Brain microvascular endothelial cell (primary cell): Measurements from ENCODE around the gene EML1.
A peak's percentile ranks its signal among the peaks of the same experiment; 100 is the strongest.

ENCODE experiments used
- DNase-seq: peaks from one replicate; pipeline ENCODE4 v3.0.0-alpha.2; 2020
- H3K27ac ChIP-seq: fragments of 250-450 bp; sonication (Bioruptor Pico); 2 replicates; pipeline ENCODE4 v1.5.1; 2020; ENCODE audit warnings: mild to moderate bottlenecking, moderate library complexity
- H3K27me3 ChIP-seq: fragments of 250-450 bp; sonication (Bioruptor Pico); replicated peaks from 2 replicates; pipeline ENCODE4 v1.5.1; 2020; ENCODE audit warnings: mild to moderate bottlenecking
- H3K36me3 ChIP-seq: fragments of 250-450 bp; sonication (Bioruptor Pico); replicated peaks from 2 replicates; pipeline ENCODE4 v1.5.1; 2020; ENCODE audit warnings: mild to moderate bottlenecking
- H3K4me3 ChIP-seq: 2 replicates; pipeline ENCODE4 v1.5.1; 2011; ENCODE audit warnings: low read depth, mild to moderate bottlenecking, control low read depth, low read length, moderate library complexity
- CTCF ChIP-seq: IDR thresholded peaks from 2 replicates; pipeline ENCODE4 v1.5.1; 2011; ENCODE audit warnings: low read depth, mild to moderate bottlenecking, moderate library complexity, low read length, control low read depth, inconsistent platforms; ENCODE audit errors: missing control alignments
- in situ Hi-C: cut with HindIII; loops from 2 replicates; pipeline ENCODE4 v1.10.0; 2017; ENCODE audit warnings: low sequenced_read_pairs, low pct_ligation_motif_present

EML1 gene

GRCh38 chr14:99775351-99775750, 17.9 kb upstream of the EML1 start:
- H3K27me3 ChIP-seq, result no peaks in the 10 kb centered on the region
- DNase-seq, result no peak
- H3K27ac ChIP-seq, result no peak overlapping the region
- H3K36me3 ChIP-seq, result no peaks in the 10 kb centered on the region
- in situ Hi-C loops, result no loop called here
- TF ChIP-seq CTCF, result no peak
- no peak overlapping the region for H3K4me3 ChIP-seq

GRCh38 chr14:99777951-99778350, 15.3 kb upstream of the EML1 start:
- in situ Hi-C loops, result no loop called here
- no peak for TF ChIP-seq CTCF
- Histone ChIP-seq H3K36me3 (no peaks in the 10 kb centered on the region), H3K27me3 (no peaks in the 10 kb centered on the region), H3K27ac (no peak overlapping the region), H3K4me3 (no peak overlapping the region)
- DNase-seq, result no peak

- no peak overlapping the region for H3K4me3 ChIP-seq
- in situ Hi-C loops, result no loop called here
- H3K36me3 ChIP-seq, result no peaks in the 10 kb centered on the region
- peak; percentile 73 for DNase-seq
- H3K27ac ChIP-seq, result no peak overlapping the region
- H3K27me3 ChIP-seq, result no peaks in the 10 kb centered on the region
- no peak for TF ChIP-seq CTCF
Measured at GRCh38 chr14:99779751-99780150, 13.5 kb upstream of the EML1 start.

GRCh38 chr14:99780690-99781089, 12.5 kb upstream of the EML1 start:
- Histone ChIP-seq H3K27ac (no peak overlapping the region), H3K36me3 (no peaks in the 10 kb centered on the region), H3K27me3 (no peaks in the 10 kb centered on the region), H3K4me3 (no peak overlapping the region)
- no peak for DNase-seq
- TF ChIP-seq CTCF, result no peak
- in situ Hi-C loops, result no loop called here

- TF ChIP-seq CTCF, result no peak
- H3K27ac ChIP-seq, result no peak overlapping the region
- no peaks in the 10 kb centered on the region for H3K27me3 ChIP-seq
- no peaks in the 10 kb centered on the region for H3K36me3 ChIP-seq
- in situ Hi-C loops, result no loop called here
- DNase-seq, result no peak
- H3K4me3 ChIP-seq, result no peak overlapping the region
Measured at GRCh38 chr14:99781091-99781490, 12.1 kb upstream of the EML1 start.

- no peaks in the 10 kb centered on the region for H3K36me3 ChIP-seq
- no peak for DNase-seq
- in situ Hi-C loops, result no loop called here
- H3K27me3 ChIP-seq, result no peaks in the 10 kb centered on the region
- H3K27ac ChIP-seq, result no peak overlapping the region
- no peak for TF ChIP-seq CTCF
- no peak overlapping the region for H3K4me3 ChIP-seq
Measured at GRCh38 chr14:99781853-99782610, 11.2 kb upstream of the EML1 start.
